Common myeloid progenitor, CD34-positive (primary cell): ENCODE data around the gene CNKSR1.
A peak's percentile ranks its signal among the peaks of the same experiment; 100 is the strongest.

ENCODE experiments used
- CTCF ChIA-PET: fragments of 350-600 bp; sonication (Branson Sonifier 250); formaldehyde crosslinking; loops from one replicate; lab custom pipeline; 2021; ENCODE audit warnings: antibody characterized with exemption; lab: Charles Lee
- POLR2A ChIA-PET: fragments of 350-600 bp; sonication (Branson Sonifier 250); formaldehyde crosslinking; loops from one replicate; lab custom pipeline; 2021; ENCODE audit warnings: antibody characterized with exemption; lab: Charles Lee
- DNase-seq, 3 donors: peaks; one replicate each; pipeline versions ENCODE4 v3.0.0 to v3.0.0-alpha.2; 2013
- H3K27ac ChIP-seq, 2 experiments: 1 replicate in 1 of 2; 2 replicates in 1 of 2; pipeline ENCODE4 v1.7.0; 2013; ENCODE audit warnings: inconsistent platforms in 2 of 2, low read length in 2 of 2, mild to moderate bottlenecking in 2 of 2, low read depth in 1 of 2, moderate library complexity in 1 of 2; ENCODE audit not compliant: severe bottlenecking in 2 of 2, insufficient read depth in 1 of 2, poor library complexity in 1 of 2
- H3K27me3 ChIP-seq, 5 experiments: replicated peaks in 2 of 5; 1 replicate in 3 of 5; 2 replicates in 2 of 5; pipeline versions ENCODE4 v1.6.1 to v1.7.0; 2013; ENCODE audit warnings: low read length in 4 of 5, mild to moderate bottlenecking in 2 of 5, moderate library complexity in 2 of 5, inconsistent platforms in 1 of 5; ENCODE audit not compliant: insufficient read depth in 5 of 5, control insufficient read depth in 4 of 5
- H3K36me3 ChIP-seq, 4 experiments: 1 replicate in 2 of 4; 2 replicates in 2 of 4; pipeline versions ENCODE4 v1.6.1 to v1.7.0; 2013; ENCODE audit warnings: low read length in 3 of 4, control low read depth in 1 of 4, mild to moderate bottlenecking in 1 of 4; ENCODE audit not compliant: control insufficient read depth in 4 of 4, insufficient read depth in 4 of 4
- H3K4me1 ChIP-seq, 4 experiments: 1 replicate in 3 of 4; 2 replicates in 1 of 4; pipeline versions ENCODE4 v1.6.1 to v1.7.1; 2013; ENCODE audit warnings: low read length in 3 of 4, mild to moderate bottlenecking in 3 of 4, control low read depth in 1 of 4, inconsistent platforms in 1 of 4, moderate library complexity in 1 of 4; ENCODE audit not compliant: control insufficient read depth in 4 of 4, insufficient read depth in 4 of 4; ENCODE audit errors: control extremely low read depth in 1 of 4
- H3K4me3 ChIP-seq, 7 experiments: 1 replicate in 4 of 7; 2 replicates in 3 of 7; pipeline versions ENCODE4 v1.5.1 to v1.7.0; 2013; ENCODE audit warnings: mild to moderate bottlenecking in 7 of 7, low read length in 6 of 7, moderate library complexity in 6 of 7, inconsistent platforms in 2 of 7, low read depth in 2 of 7, control low read depth in 1 of 7; ENCODE audit not compliant: insufficient read depth in 4 of 7, control insufficient read depth in 1 of 7; ENCODE audit errors: extremely low read depth in 1 of 7
- H3K9me3 ChIP-seq, 5 experiments: 1 replicate in 4 of 5; 2 replicates in 1 of 5; pipeline versions ENCODE4 v1.6.1 to v1.7.1; 2013; ENCODE audit warnings: low read length in 4 of 5, mild to moderate bottlenecking in 2 of 5, inconsistent platforms in 1 of 5, low read depth in 1 of 5, moderate library complexity in 1 of 5; ENCODE audit not compliant: control insufficient read depth in 4 of 5, insufficient read depth in 2 of 5; ENCODE audit errors: control extremely low read depth in 1 of 5
- WGBS: methylation state at CpG from one replicate; pipeline ENCODE4 v1.1.5; 2013; ENCODE audit not compliant: insufficient coverage; 5-methylcytosine and 5-hydroxymethylcytosine counted together

The CNKSR1 gene

GRCh38 chr1:26184086-26184485 is 6.8 kb downstream of the CNKSR1 start:
- Histone ChIP-seq H3K4me3 (no peak overlapping the region), H3K27ac (no peak overlapping the region), H3K27me3 (no peaks in the 10 kb centered on the region), H3K4me1 (no peaks in the 10 kb centered on the region), H3K9me3 (no peaks in the 10 kb centered on the region), H3K36me3 (peaks cover 0 to 29% (median 2%) of the 10 kb centered on the region in 4 experiments)
- CTCF ChIA-PET, result interaction anchor here (0.7 to 1.5 kb wide), 2 partner anchors 10 to 22 kb away, joined by 3 read pairs; no protein-coding TSS in a partner anchor
- DNase-seq, result no peak
- 100% methylated on average over 6 of the region's 7 CpGs for WGBS
- POLR2A ChIA-PET, result no interaction called here

DNA sequence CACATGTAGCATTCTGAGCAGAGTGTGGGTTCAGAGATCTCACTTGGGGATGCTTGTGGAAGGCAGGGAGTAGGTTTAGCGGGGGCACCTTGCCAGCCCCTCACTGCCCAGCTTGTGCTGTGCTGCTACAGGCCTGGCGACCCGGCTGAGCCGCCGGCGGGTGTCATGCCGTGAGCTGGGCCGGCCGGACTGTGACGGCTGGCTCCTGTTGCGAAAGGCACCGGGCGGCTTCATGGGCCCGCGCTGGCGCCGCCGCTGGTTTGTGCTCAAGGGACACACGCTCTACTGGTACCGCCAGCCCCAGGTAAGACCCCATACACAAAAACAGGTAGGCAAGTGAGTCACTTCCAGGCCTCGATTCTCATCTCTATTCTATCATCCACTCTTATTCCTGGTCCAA is 7.6 kb downstream of the CNKSR1 start:
- H3K9me3 ChIP-seq, result no peaks in the 10 kb centered on the region
- no peak overlapping the region for H3K4me3 ChIP-seq
- no peak for DNase-seq
- H3K36me3 ChIP-seq, result peaks cover 0 to 29% (median 2%) of the 10 kb centered on the region in 4 experiments
- no peaks in the 10 kb centered on the region for H3K27me3 ChIP-seq
- CTCF ChIA-PET, result interaction anchor here (1.5 kb wide), 1 partner anchor 11 kb away, joined by 3 read pairs; no protein-coding TSS in a partner anchor
- 98% methylated on average over 16 of the region's 21 CpGs for WGBS
- no peaks in the 10 kb centered on the region for H3K4me1 ChIP-seq
- H3K27ac ChIP-seq, result no peak overlapping the region
- POLR2A ChIA-PET, result no interaction called here

- no peak for DNase-seq
- POLR2A ChIA-PET, result no interaction called here
- H3K27me3 ChIP-seq, result no peaks in the 10 kb centered on the region
- H3K27ac ChIP-seq, result no peak overlapping the region
- H3K4me3 ChIP-seq, result no peak overlapping the region
- no peaks in the 10 kb centered on the region for H3K9me3 ChIP-seq
- H3K4me1 ChIP-seq, result no peaks in the 10 kb centered on the region
- peaks cover 0 to 12% (median 2%) of the 10 kb centered on the region in 4 experiments for H3K36me3 ChIP-seq
- 100% methylated on average over 3 of the region's 6 CpGs for WGBS
- CTCF ChIA-PET, result interaction anchor here (0.8 to 2.2 kb wide), 5 partner anchors 11 to 176 kb away, joined by 3 to 7 read pairs (median 3); partner anchors contain the start of genes CNKSR1 and SLC30A2
Observed at GRCh38 chr1:26187882-26188281, 10.6 kb downstream of the CNKSR1 start.

- H3K4me3 ChIP-seq, result no peak overlapping the region
- H3K27ac ChIP-seq, result no peak overlapping the region
- POLR2A ChIA-PET, result no interaction called here
- H3K27me3 ChIP-seq, result no peaks in the 10 kb centered on the region
- 99% methylated on average over 6 of the region's 8 CpGs for WGBS
- CTCF ChIA-PET, result interaction anchor here (1.0 to 2.6 kb wide), 6 partner anchors 18 to 143 kb away, joined by 3 to 12 read pairs (median 4); partner anchors contain the start of genes CEP85, SLC30A2 and ZNF593
- no peaks in the 10 kb centered on the region for H3K9me3 ChIP-seq
- no peak for DNase-seq
- no peaks in the 10 kb centered on the region for H3K4me1 ChIP-seq
- H3K36me3 ChIP-seq, result peaks cover 0 to 7% (median 2%) of the 10 kb centered on the region in 4 experiments
Observed at GRCh38 chr1:26188477-26188876, 11.2 kb downstream of the CNKSR1 start.

- Histone ChIP-seq H3K4me3 (no peak overlapping the region), H3K9me3 (no peaks in the 10 kb centered on the region), H3K27ac (no peak overlapping the region), H3K27me3 (no peaks in the 10 kb centered on the region), H3K36me3 (peaks cover 0 to 5% (median 2%) of the 10 kb centered on the region in 4 experiments), H3K4me1 (no peaks in the 10 kb centered on the region)
- 96% methylated on average over 6 of the region's 6 CpGs for WGBS
- POLR2A ChIA-PET, result interaction anchor here (0.6 kb wide), 1 partner anchor 41 kb away, joined by 3 read pairs; no protein-coding TSS in a partner anchor
- CTCF ChIA-PET, result interaction anchor here (0.9 to 2.6 kb wide), 12 partner anchors 8 to 133 kb away, joined by 3 to 12 read pairs (median 4); partner anchors contain the start of genes CEP85 and ZNF593
- DNase-seq, result no peak
Observed at GRCh38 chr1:26189331-26189730, 12.0 kb downstream of the CNKSR1 start.

DNA sequence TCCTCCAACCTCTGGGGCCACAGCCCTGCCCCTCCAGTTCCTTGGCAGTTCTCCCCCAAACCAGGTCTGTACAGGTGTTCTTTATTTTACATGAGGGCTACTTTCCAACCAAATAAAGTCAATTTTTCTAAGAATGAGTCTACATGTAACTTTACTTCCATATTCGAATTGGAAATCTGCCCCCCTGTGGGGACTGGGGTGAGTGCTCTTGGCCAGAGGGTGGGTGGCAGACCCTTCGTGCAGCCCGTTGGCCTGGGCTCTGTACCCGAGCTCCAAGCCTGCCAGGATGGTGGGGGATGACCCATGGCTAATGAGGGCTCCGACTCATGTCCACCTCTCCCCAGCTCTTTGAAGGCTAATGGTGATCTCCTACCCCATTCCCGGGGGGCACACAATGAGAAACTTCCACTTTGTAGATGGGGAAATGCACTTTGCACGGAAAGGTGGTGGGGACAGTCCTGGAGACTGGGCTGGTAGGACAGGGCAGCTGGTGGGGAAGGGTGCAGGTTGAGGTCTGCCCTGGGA is 12.5 kb downstream of the CNKSR1 start:
- Histone ChIP-seq H3K27me3 (no peaks in the 10 kb centered on the region), H3K36me3 (peaks cover 0 to 5% (median 0%) of the 10 kb centered on the region in 4 experiments), H3K9me3 (no peaks in the 10 kb centered on the region), H3K4me1 (no peaks in the 10 kb centered on the region), H3K4me3 (no peak overlapping the region), H3K27ac (no peak overlapping the region)
- 100% methylated on average over 4 of the region's 7 CpGs for WGBS
- CTCF ChIA-PET, result interaction anchor here (0.6 to 2.6 kb wide), 16 partner anchors 9 to 1267 kb away, joined by 3 to 12 read pairs (median 4); partner anchors contain the start of genes CD52, CEP85, CNKSR1 and ZNF593
- POLR2A ChIA-PET, result interaction anchor here (0.6 kb wide), 1 partner anchor 40 kb away, joined by 3 read pairs; no protein-coding TSS in a partner anchor
- peak in 2 of 3 donors; percentile 21 to 29 for DNase-seq
